ENCODE data around the gene PIK3C2G. TPM values are rescaled to one million over a fixed set of nuclear protein-coding genes. Genes with fewer than 3 reads are reported as not detected.

The PIK3C2G gene
- total RNA-seq, 1 donor from 2014 or later, result not detected

Other genes with a start within 250 kb of the PIK3C2G start
- not detected in 2 replicates for gene RERGL, start 171.3 kb upstream of the PIK3C2G start, total RNA-seq